ENCODE data around the gene RCCD1. TPM values are rescaled to one million over a fixed set of nuclear protein-coding genes. Genes with fewer than 3 reads are reported as not detected.
A peak's percentile ranks its signal among the peaks of the same experiment; 100 is the strongest.

Gene RCCD1
- total RNA-seq, 1 experiment from 2014 or later: 28.8 TPM

- TF ChIP-seq CTCF (conservative IDR thresholded peaks at IDR 0.05; ENCODE audit: low read depth, low read length): no peak
- TF ChIP-seq EZH2 (IDR thresholded peaks at IDR 0.05; ENCODE audit: borderline replicate concordance, low read depth, low read length, poor library complexity, severe bottlenecking): no peak
- CTCF ChIA-PET: interaction anchor here (0.6 kb wide), 1 partner anchor 19 kb away, joined by 26 read pairs; no protein-coding TSS in a partner anchor
- no peaks in the 10 kb centered on the region for H3K9me3 ChIP-seq (ENCODE audit: low read depth, low read length, poor library complexity, severe bottlenecking)
- POLR2A ChIA-PET (ENCODE audit: low non-redundant PET): interaction anchor here (0.5 kb wide), 1 partner anchor 16 kb away, joined by 6 read pairs; no protein-coding TSS in a partner anchor
- H3K36me3 ChIP-seq (ENCODE audit: insufficient read depth, low read length, poor library complexity, severe bottlenecking): peaks cover 28% of the 10 kb centered on the region
- intact Hi-C loops (cut with micrococcal nuclease; ENCODE audit: unreplicated experiment): loop anchor here (10.0 kb wide), 1 partner anchor 792 kb away; no protein-coding TSS in a partner anchor
- H3K27ac ChIP-seq (ENCODE audit: low read depth, low read length, poor library complexity, severe bottlenecking): no peak overlapping the region
- BruUV-seq (replicated peaks): no TSS peak
- no peak for DNase-seq (ENCODE audit: low spot score)
- H3K4me3 ChIP-seq (ENCODE audit: low read depth, low read length, poor library complexity, severe bottlenecking): peak overlapping the region; percentile 71
- peaks cover 16% of the 10 kb centered on the region for H3K4me1 ChIP-seq (ENCODE audit: insufficient read depth, low read length, poor library complexity, severe bottlenecking)
- H3K27me3 ChIP-seq (replicated peaks; ENCODE audit: insufficient read depth, low read depth, low read length, poor library complexity): no peaks in the 10 kb centered on the region
Observed at GRCh38 chr15:90936823-90937222, 17.9 kb upstream of the RCCD1 start.

- intact Hi-C loops (cut with micrococcal nuclease; ENCODE audit: unreplicated experiment): loop anchor here (10.0 kb wide), 1 partner anchor 793 kb away; no protein-coding TSS in a partner anchor
- H3K4me1 ChIP-seq (ENCODE audit: insufficient read depth, low read length, poor library complexity, severe bottlenecking): peaks cover 16% of the 10 kb centered on the region
- BruUV-seq (replicated peaks): TSS peak; percentile 6
- H3K27me3 ChIP-seq (replicated peaks; ENCODE audit: insufficient read depth, low read depth, low read length, poor library complexity): no peaks in the 10 kb centered on the region
- H3K9me3 ChIP-seq (ENCODE audit: low read depth, low read length, poor library complexity, severe bottlenecking): no peaks in the 10 kb centered on the region
- TF ChIP-seq CTCF (conservative IDR thresholded peaks at IDR 0.05; ENCODE audit: low read depth, low read length): no peak
- no peak for TF ChIP-seq EZH2 (IDR thresholded peaks at IDR 0.05; ENCODE audit: borderline replicate concordance, low read depth, low read length, poor library complexity, severe bottlenecking)
- no peak overlapping the region for H3K27ac ChIP-seq (ENCODE audit: low read depth, low read length, poor library complexity, severe bottlenecking)
- ChIA-PET POLR2A (ENCODE audit: low non-redundant PET) (no interaction called here), CTCF (no interaction called here)
- peaks cover 39% of the 10 kb centered on the region for H3K36me3 ChIP-seq (ENCODE audit: insufficient read depth, low read length, poor library complexity, severe bottlenecking)
- no peak for DNase-seq (ENCODE audit: low spot score)
- no peak overlapping the region for H3K4me3 ChIP-seq (ENCODE audit: low read depth, low read length, poor library complexity, severe bottlenecking)
Observed at GRCh38 chr15:90938261-90938660, 16.4 kb upstream of the RCCD1 start.

DNA sequence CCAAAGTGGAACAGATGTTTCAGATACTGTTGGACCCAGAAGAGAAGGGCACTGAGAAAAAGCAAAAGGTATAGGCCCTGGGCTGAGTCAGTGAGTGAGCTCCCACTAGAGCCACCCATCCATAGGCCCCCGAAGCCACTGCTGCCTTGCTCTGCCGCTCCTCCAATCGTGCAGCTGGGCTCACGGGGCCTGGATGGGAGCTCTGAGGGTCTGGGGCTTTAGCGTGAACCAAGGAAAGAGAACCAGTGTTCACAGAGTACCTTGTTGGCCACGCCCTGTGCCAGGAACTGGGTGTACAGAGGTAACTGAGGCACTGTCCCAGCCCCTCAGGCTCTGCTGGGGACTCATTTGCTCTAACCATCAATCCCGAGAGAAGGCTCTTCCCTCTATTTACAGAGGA lies 14.9 kb upstream of the RCCD1 start:
- Histone ChIP-seq H3K27ac (ENCODE audit: low read depth, low read length, poor library complexity, severe bottlenecking) (no peak overlapping the region), H3K4me3 (ENCODE audit: low read depth, low read length, poor library complexity, severe bottlenecking) (no peak overlapping the region), H3K27me3 (replicated peaks; ENCODE audit: insufficient read depth, low read depth, low read length, poor library complexity) (no peaks in the 10 kb centered on the region), H3K9me3 (ENCODE audit: low read depth, low read length, poor library complexity, severe bottlenecking) (no peaks in the 10 kb centered on the region), H3K36me3 (ENCODE audit: insufficient read depth, low read length, poor library complexity, severe bottlenecking) (peaks cover 54% of the 10 kb centered on the region), H3K4me1 (ENCODE audit: insufficient read depth, low read length, poor library complexity, severe bottlenecking) (peaks cover 11% of the 10 kb centered on the region)
- DNase-seq (ENCODE audit: low spot score): no peak
- CTCF ChIA-PET: no interaction called here
- BruUV-seq (replicated peaks): no TSS peak
- intact Hi-C loops (cut with micrococcal nuclease; ENCODE audit: unreplicated experiment): loop anchor here (10.0 kb wide), 1 partner anchor 795 kb away; no protein-coding TSS in a partner anchor
- POLR2A ChIA-PET (ENCODE audit: low non-redundant PET): interaction anchor here (0.6 kb wide), 1 partner anchor 15 kb away, joined by 3 read pairs; the partner anchor contains the start of gene RCCD1
- TF ChIP-seq EZH2 (IDR thresholded peaks at IDR 0.05; ENCODE audit: borderline replicate concordance, low read depth, low read length, poor library complexity, severe bottlenecking) (no peak), CTCF (conservative IDR thresholded peaks at IDR 0.05; ENCODE audit: low read depth, low read length) (no peak)

Measured in A673 (cell line).